ENCODE results near the gene PTGDS. TPM values are rescaled to one million over a fixed set of nuclear protein-coding genes. Genes with fewer than 3 reads are reported as not detected.

The PTGDS gene
- total RNA-seq, 1 experiment from 2014 or later, result 2.2 TPM

GRCh38 chr9:136953771-136954269 is 23.5 kb upstream of the PTGDS start (continued):
- TF ChIP-seq OVOL2 (CRISPR knock-in tag; IDR thresholded peaks at IDR 0.05; ENCODE audit: borderline replicate concordance), result no peak
- TF ChIP-seq, protein P1, sequence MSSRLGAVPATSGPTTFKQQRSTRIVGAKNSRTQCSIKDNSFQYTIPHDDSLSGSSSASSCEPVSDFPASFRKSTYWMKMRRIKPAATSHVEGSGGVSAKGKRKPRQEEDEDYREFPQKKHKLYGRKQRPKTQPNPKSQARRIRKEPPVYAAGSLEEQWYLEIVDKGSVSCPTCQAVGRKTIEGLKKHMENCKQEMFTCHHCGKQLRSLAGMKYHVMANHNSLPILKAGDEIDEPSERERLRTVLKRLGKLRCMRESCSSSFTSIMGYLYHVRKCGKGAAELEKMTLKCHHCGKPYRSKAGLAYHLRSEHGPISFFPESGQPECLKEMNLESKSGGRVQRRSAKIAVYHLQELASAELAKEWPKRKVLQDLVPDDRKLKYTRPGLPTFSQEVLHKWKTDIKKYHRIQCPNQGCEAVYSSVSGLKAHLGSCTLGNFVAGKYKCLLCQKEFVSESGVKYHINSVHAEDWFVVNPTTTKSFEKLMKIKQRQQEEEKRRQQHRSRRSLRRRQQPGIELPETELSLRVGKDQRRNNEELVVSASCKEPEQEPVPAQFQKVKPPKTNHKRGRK (CRISPR knock-in tag; IDR thresholded peaks at IDR 0.05; ENCODE audit: borderline replicate concordance), result no peak
- TF ChIP-seq ZNF121 (CRISPR knock-in tag; IDR thresholded peaks at IDR 0.05), result no peak
- TF ChIP-seq ZNF416 (CRISPR knock-in tag; IDR thresholded peaks at IDR 0.05), result no peak
- TF ChIP-seq, protein P2, sequence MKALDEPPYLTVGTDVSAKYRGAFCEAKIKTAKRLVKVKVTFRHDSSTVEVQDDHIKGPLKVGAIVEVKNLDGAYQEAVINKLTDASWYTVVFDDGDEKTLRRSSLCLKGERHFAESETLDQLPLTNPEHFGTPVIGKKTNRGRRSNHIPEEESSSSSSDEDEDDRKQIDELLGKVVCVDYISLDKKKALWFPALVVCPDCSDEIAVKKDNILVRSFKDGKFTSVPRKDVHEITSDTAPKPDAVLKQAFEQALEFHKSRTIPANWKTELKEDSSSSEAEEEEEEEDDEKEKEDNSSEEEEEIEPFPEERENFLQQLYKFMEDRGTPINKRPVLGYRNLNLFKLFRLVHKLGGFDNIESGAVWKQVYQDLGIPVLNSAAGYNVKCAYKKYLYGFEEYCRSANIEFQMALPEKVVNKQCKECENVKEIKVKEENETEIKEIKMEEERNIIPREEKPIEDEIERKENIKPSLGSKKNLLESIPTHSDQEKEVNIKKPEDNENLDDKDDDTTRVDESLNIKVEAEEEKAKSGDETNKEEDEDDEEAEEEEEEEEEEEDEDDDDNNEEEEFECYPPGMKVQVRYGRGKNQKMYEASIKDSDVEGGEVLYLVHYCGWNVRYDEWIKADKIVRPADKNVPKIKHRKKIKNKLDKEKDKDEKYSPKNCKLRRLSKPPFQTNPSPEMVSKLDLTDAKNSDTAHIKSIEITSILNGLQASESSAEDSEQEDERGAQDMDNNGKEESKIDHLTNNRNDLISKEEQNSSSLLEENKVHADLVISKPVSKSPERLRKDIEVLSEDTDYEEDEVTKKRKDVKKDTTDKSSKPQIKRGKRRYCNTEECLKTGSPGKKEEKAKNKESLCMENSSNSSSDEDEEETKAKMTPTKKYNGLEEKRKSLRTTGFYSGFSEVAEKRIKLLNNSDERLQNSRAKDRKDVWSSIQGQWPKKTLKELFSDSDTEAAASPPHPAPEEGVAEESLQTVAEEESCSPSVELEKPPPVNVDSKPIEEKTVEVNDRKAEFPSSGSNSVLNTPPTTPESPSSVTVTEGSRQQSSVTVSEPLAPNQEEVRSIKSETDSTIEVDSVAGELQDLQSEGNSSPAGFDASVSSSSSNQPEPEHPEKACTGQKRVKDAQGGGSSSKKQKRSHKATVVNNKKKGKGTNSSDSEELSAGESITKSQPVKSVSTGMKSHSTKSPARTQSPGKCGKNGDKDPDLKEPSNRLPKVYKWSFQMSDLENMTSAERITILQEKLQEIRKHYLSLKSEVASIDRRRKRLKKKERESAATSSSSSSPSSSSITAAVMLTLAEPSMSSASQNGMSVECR (CRISPR knock-in tag; IDR thresholded peaks at IDR 0.05; ENCODE audit: borderline replicate concordance), result no peak
- TF ChIP-seq RELA (CRISPR knock-in tag; IDR thresholded peaks at IDR 0.05; ENCODE audit: borderline replicate concordance), result no peak
- no peak for TF ChIP-seq AR (CRISPR knock-in tag; IDR thresholded peaks at IDR 0.05)
- TF ChIP-seq, protein P3, sequence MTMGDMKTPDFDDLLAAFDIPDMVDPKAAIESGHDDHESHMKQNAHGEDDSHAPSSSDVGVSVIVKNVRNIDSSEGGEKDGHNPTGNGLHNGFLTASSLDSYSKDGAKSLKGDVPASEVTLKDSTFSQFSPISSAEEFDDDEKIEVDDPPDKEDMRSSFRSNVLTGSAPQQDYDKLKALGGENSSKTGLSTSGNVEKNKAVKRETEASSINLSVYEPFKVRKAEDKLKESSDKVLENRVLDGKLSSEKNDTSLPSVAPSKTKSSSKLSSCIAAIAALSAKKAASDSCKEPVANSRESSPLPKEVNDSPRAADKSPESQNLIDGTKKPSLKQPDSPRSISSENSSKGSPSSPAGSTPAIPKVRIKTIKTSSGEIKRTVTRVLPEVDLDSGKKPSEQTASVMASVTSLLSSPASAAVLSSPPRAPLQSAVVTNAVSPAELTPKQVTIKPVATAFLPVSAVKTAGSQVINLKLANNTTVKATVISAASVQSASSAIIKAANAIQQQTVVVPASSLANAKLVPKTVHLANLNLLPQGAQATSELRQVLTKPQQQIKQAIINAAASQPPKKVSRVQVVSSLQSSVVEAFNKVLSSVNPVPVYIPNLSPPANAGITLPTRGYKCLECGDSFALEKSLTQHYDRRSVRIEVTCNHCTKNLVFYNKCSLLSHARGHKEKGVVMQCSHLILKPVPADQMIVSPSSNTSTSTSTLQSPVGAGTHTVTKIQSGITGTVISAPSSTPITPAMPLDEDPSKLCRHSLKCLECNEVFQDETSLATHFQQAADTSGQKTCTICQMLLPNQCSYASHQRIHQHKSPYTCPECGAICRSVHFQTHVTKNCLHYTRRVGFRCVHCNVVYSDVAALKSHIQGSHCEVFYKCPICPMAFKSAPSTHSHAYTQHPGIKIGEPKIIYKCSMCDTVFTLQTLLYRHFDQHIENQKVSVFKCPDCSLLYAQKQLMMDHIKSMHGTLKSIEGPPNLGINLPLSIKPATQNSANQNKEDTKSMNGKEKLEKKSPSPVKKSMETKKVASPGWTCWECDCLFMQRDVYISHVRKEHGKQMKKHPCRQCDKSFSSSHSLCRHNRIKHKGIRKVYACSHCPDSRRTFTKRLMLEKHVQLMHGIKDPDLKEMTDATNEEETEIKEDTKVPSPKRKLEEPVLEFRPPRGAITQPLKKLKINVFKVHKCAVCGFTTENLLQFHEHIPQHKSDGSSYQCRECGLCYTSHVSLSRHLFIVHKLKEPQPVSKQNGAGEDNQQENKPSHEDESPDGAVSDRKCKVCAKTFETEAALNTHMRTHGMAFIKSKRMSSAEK (CRISPR knock-in tag; IDR thresholded peaks at IDR 0.05; ENCODE audit: borderline replicate concordance), result no peak
- no peak for TF ChIP-seq ZNF232 (CRISPR knock-in tag; IDR thresholded peaks at IDR 0.05)
- TF ChIP-seq ATF2 (CRISPR knock-in tag; IDR thresholded peaks at IDR 0.05; ENCODE audit: borderline replicate concordance, low read depth), result no peak
- no peak for TF ChIP-seq NFE2L1 (CRISPR knock-in tag; IDR thresholded peaks at IDR 0.05)
